ENCODE data around the gene THUMPD3.

The THUMPD3 gene

GRCh38 chr3:9322780-9323179 lies 40.1 kb upstream of the THUMPD3 start:
- Histone ChIP-seq H3K27me3 (ENCODE audit: control insufficient read depth, low read length) (peaks cover 6% of the 10 kb centered on the region), H3F3A (ENCODE audit: control insufficient read depth, insufficient read depth) (no peaks in the 10 kb centered on the region), H3K4me2 (ENCODE audit: low read length) (no peak overlapping the region), H4K20me1 (ENCODE audit: control insufficient read depth, insufficient read depth, low read depth, low read length) (no peaks in the 10 kb centered on the region), H3K36me3 (ENCODE audit: control insufficient read depth, low read length) (no peaks in the 10 kb centered on the region), H3K4me1 (ENCODE audit: control insufficient read depth, low read length) (no peaks in the 10 kb centered on the region), H3K9me2 (replicated peaks; ENCODE audit: control insufficient read depth, low read length) (no peaks in the 10 kb centered on the region), H3K9me3 (ENCODE audit: control insufficient read depth, insufficient read depth, low read length) (peaks cover 4% of the 10 kb centered on the region), H3K27ac (ENCODE audit: low read depth, low read length) (no peak overlapping the region), H3K79me2 (ENCODE audit: control insufficient read depth, low read length) (no peaks in the 10 kb centered on the region), H3K4me3 (ENCODE audit: low read length) (no peak overlapping the region)
- TF ChIP-seq EZH2phosphoT487 (IDR thresholded peaks at IDR 0.05; ENCODE audit: borderline replicate concordance, low read length) (no peak), CTCF (IDR thresholded peaks at IDR 0.05; ENCODE audit: low read depth, low read length, poor library complexity, severe bottlenecking) (no peak)

DNA sequence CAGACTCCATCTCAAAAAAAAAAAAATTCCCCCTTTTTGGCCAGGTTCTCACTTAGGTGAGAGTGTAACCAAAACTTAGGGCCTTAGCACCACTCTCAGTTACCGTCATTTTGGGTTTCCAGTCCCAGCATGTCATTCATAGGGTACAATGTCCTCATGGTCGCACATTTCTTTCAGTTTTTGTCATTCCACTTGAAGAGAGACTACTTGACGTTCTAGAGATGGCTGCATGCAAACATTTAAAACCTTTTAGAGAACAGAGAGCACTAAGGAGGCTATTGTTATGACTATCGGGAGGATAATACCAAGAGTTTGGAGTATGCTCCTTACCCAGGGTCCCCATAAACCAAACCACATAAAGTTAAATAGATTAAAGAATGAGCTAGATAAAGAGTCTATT lies 37.9 kb upstream of the THUMPD3 start:
- Histone ChIP-seq H3F3A (ENCODE audit: control insufficient read depth, insufficient read depth) (no peaks in the 10 kb centered on the region), H3K27ac (ENCODE audit: low read depth, low read length) (no peak overlapping the region), H3K4me2 (ENCODE audit: low read length) (no peak overlapping the region), H3K9me3 (ENCODE audit: control insufficient read depth, insufficient read depth, low read length) (peaks cover 4% of the 10 kb centered on the region), H3K4me3 (ENCODE audit: low read length) (no peak overlapping the region), H3K9me2 (replicated peaks; ENCODE audit: control insufficient read depth, low read length) (no peaks in the 10 kb centered on the region; the same call in 1 of the 2 replicates), H3K36me3 (ENCODE audit: control insufficient read depth, low read length) (no peaks in the 10 kb centered on the region), H4K20me1 (ENCODE audit: control insufficient read depth, insufficient read depth, low read depth, low read length) (no peaks in the 10 kb centered on the region), H3K27me3 (ENCODE audit: control insufficient read depth, low read length) (no peaks in the 10 kb centered on the region), H3K4me1 (ENCODE audit: control insufficient read depth, low read length) (no peaks in the 10 kb centered on the region), H3K79me2 (ENCODE audit: control insufficient read depth, low read length) (no peaks in the 10 kb centered on the region)
- TF ChIP-seq EZH2phosphoT487 (IDR thresholded peaks at IDR 0.05; ENCODE audit: borderline replicate concordance, low read length) (no peak), CTCF (IDR thresholded peaks at IDR 0.05; ENCODE audit: low read depth, low read length, poor library complexity, severe bottlenecking) (no peak)

- H3K79me2 ChIP-seq (ENCODE audit: control insufficient read depth, low read length) = no peaks in the 10 kb centered on the region
- H3K4me1 ChIP-seq (ENCODE audit: control insufficient read depth, low read length) = no peaks in the 10 kb centered on the region
- no peaks in the 10 kb centered on the region; the same call in 1 of the 2 replicates for H3K9me2 ChIP-seq (replicated peaks; ENCODE audit: control insufficient read depth, low read length)
- H3K27me3 ChIP-seq (ENCODE audit: control insufficient read depth, low read length) = no peaks in the 10 kb centered on the region
- H3K27ac ChIP-seq (ENCODE audit: low read depth, low read length) = no peak overlapping the region
- no peaks in the 10 kb centered on the region for H4K20me1 ChIP-seq (ENCODE audit: control insufficient read depth, insufficient read depth, low read depth, low read length)
- no peaks in the 10 kb centered on the region for H3K36me3 ChIP-seq (ENCODE audit: control insufficient read depth, low read length)
- TF ChIP-seq CTCF (IDR thresholded peaks at IDR 0.05; ENCODE audit: low read depth, low read length, poor library complexity, severe bottlenecking) (no peak), EZH2phosphoT487 (IDR thresholded peaks at IDR 0.05; ENCODE audit: borderline replicate concordance, low read length) (no peak)
- no peak overlapping the region for H3K4me3 ChIP-seq (ENCODE audit: low read length)
- no peak overlapping the region for H3K4me2 ChIP-seq (ENCODE audit: low read length)
- peaks cover 4% of the 10 kb centered on the region for H3K9me3 ChIP-seq (ENCODE audit: control insufficient read depth, insufficient read depth, low read length)
- no peaks in the 10 kb centered on the region for H3F3A ChIP-seq (ENCODE audit: control insufficient read depth, insufficient read depth)
Measured at GRCh38 chr3:9327578-9327977, 35.3 kb upstream of the THUMPD3 start.

Measured in DOHH2 (cell line).